HG02943 (cell line): Measurements from ENCODE around the gene ATF6B.
"Not testable (repeated sequence)": the region's sequence is repeated elsewhere in the genome, so short reads cannot be mapped to it uniquely, and the experiment has no call there.

Experiments used
- ATAC-seq: cut with Tn5 transposase; IDR thresholded peaks from one replicate; pipeline ENCODE4 v1.9.1; 2021; ENCODE audit warnings: mild to moderate bottlenecking, low read depth, moderate library complexity; ENCODE audit not compliant: unreplicated experiment

Gene ATF6B

GRCh38 chr6:32084780-32085179, 43.3 kb downstream of the ATF6B start:
- ATAC-seq = no peak

DNA sequence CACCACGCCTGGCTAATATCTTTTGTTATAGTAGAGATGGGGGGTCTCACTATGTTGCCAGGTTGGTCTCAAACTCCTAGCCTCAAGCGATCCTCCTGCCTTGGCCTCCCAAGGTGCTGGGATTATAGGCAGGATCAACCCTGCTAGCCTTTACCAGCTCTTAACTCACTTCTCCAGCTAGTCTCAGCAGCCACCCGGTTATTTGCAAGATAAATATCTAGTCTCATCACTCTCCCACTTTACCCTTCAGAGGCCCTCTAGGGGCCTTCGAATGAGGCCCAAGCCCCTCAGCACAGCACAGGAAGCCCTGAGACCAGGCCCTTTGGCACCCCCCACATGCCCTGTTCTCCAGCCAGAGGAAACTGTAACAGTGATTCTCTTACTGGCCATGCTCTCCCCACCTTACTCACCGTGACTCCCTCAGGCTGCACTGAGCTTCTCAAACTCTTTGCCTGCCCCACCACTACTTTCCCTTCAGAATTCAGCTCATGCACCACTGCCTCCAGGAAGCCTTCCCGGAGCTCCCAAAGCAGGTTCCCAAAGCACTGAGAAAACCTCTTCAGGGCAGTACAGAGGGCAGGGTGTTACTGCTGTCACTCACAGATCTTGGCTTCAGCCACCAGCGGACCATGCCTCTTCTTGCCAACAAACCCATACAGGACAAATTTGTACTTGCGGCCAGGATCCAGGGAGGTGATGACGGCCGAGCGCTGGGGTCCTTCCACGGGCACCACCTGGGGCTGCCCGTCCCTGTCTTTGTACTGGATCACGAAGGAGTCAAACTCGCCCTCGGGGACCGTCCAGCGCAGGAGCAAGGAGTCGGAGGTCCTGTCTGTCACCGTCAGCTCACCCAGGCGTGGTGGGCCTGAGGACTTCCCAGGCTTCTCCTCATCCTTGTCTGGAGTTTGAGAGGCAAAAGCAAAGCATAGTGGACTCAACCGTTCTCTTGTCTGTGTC, 44.0 kb downstream of the ATF6B start:
- no peak for ATAC-seq

DNA sequence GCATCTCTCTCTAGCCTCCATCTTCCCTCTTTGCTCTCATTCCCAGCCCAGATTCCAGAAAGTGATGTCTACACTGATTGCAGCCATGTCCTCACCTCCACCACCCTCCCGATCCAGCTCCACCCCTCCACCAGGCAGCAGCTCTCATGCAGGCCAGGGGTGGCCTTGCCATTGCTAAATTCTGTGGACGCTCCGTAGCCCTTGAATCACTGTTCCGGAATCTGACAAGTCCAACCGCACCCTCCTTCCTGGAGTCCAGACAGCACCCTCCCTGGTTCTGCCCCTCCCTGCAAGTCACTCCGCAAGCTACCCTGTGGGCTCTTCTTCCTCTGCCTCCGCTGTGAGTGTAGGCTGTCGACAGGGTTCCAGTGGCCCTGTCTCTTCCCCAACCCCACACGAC, 45.1 kb downstream of the ATF6B start:
- no peak for ATAC-seq

DNA sequence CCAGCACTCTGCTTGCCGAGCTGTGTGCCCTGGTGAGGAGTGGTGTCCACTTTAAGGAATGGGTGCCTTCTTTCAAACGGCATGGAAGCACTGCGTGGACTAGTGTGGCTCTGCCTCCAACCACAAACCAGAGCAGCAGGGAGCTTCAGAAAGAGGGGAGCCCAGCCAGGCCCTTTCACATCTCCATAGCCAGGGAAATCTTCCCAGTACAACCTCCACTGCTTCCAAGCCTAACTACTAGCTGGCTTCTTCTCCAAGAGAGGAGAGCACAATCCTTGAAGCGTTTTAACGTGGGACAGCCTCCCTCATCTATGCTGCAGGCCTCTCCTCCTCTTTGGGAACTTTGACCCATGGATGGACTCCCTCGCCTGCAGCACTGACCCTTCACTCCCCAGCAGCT, 45.6 kb downstream of the ATF6B start:
- ATAC-seq = no peak

DNA sequence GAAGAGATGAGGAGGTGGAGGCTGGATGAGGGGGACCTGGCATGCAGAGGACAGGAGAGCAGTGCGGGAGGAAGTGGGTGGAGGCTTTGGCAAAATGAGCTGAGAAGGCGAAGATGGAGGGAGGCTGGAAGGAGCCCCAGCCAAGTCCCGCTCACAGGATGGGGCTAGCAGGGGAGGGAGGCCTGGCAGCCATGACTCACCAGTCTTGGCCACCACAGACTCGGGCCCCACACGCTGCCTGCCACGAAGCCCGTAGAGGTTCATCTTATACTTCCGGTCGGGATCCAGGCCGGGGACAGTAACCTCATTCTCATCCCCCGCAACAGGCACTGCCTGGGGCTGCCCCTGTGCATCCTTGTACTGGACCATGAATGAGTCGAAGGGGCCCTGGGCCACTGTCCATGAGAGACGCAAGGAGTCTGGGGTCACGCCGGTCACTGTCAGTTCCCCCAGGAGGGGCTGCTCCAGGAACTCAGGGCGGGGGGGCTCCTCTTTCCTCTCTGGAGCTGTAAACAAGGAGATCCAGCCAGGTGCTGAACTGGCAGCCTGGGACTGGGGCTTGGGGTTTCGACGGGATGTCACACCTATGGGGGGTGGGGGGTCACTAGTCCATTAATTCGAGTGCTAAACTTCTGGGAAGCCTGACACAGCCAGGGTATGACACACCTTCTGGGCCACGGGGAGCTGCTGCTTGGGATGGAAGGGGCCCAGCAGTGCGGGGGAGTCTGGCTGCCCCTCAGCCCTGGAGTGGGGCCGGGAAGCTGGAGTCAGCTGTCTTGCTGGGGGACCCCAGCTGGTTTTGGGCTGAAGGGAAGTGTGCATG, 46.7 kb downstream of the ATF6B start:
- ATAC-seq = no peak

- ATAC-seq = no peak
Measured at GRCh38 chr6:32079566-32080290, 48.3 kb downstream of the ATF6B start.

GRCh38 chr6:32076321-32076809, 51.7 kb downstream of the ATF6B start:
- no peak for ATAC-seq

DNA sequence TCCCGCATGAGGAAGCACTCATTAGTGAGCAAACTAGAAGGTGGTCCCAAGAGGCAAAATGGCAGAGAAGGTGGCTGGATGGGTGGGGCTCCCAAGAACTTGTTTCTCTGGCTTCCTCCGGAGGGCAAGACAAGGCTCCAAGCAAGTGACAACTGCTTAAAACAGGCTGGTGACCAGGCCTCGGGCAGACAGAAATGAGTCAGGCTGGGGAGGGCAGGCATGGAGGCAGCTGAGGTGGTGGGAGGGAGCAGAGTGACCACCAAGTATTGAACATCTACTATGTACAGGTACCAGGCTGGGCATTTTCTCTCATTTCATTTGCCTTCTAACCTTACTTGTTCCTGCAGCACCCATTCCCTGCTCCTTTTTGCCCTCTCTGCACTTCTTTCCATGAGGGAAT, 52.3 kb downstream of the ATF6B start:
- ATAC-seq = no peak

DNA sequence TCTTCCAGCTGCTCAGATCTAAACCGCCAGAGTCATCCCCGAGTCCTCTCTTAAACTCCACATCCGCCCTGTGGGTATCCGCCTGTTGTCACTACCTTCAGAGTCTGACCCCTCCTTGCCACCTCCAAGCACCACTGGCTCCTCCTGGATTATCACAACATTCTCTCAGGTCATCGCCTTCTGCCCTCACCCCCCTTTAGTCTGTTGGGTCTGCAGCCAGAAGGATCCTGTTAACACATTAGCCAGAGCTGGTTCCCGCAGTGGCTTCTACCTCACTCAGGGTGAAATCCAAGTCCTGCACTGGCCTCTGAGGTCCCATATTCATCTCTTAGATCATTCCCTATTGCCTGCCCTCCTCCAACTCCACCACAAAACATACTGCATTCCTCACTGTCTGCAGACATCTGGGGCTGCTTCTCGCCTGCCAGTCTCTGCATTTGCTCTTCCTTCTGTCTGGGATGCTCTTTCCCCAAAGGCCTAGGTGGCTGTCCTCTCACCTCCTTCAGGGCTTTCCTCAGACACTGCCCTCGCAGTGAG, 53.0 kb downstream of the ATF6B start:
- ATAC-seq = no peak

- ATAC-seq = no peak
Measured at GRCh38 chr6:32073613-32074012, 54.4 kb downstream of the ATF6B start.

DNA sequence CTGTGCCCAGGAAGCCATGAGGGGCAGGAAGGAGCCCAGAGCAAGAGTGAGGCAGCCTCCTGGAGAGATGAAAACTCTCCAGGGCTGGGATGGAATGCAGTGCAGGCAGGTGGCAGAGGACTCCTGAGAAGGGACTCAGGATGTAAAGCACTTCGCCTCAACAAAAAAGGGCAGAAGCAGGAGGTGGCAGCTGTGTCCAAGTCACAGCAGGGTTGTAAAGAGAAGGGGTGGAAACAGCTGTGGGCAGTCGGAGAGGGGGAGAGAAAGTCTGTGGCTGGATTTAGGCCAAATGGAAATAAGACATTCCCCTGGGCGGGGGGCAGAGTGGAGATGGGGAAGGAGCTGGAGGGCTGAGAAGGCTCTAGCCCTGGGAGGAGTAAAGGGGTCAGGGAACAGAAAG, 54.9 kb downstream of the ATF6B start:
- ATAC-seq = no peak

GRCh38 chr6:32070814-32071543, 57.1 kb downstream of the ATF6B start:
- no peak for ATAC-seq

GRCh38 chr6:32069878-32070515, 58.0 kb downstream of the ATF6B start:
- ATAC-seq = no peak

DNA sequence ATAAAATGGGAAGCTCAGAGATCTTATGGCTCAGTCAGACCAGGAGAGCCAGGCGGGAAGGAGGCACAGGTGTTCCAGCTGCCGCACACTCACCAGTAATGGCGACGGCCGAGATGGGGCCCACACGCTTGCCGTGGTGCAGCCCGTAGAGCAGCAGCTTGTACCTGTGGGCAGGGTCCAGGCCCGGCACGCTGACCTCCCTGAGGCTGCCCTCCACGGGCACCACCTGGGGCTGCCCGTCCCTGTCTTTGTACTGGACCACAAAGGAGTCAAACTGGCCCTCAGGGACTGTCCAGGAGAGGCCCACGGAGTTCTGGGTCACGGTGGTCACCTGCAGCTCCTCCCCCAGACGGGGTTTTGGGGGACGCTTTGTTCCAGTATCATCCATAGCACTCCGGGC, 58.6 kb downstream of the ATF6B start:
- no peak for ATAC-seq

- no peak for ATAC-seq
Measured at GRCh38 chr6:32068867-32069266, 59.2 kb downstream of the ATF6B start.

- not testable (repeated sequence) for ATAC-seq
Measured at GRCh38 chr6:32068315-32068714, 59.7 kb downstream of the ATF6B start.

- not testable (repeated sequence) for ATAC-seq
Measured at GRCh38 chr6:32067521-32067920, 60.5 kb downstream of the ATF6B start.
